ENCODE data around the gene GRIP2.

GRIP2 gene

DNA sequence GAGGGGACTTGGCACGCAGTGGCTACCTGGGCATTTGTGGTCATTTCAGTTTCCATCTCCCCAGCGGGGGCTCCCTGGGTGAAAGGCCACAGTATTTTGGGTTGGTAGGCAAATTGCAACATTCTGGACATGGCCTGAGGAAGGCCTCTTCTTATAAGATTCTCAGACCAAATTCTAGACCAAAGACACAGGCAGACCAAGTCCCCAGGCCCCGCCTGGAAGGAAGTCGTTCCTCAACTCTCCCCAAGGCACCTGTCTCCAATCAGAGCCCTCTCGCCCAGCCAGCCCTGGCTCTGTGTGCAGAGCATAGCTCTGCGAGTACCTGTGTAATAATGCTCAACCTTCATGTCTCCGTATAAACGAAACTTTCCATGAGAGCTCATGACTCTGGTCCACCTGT is 53.1 kb downstream of the GRIP2 start:
- TF ChIP-seq ZNF565 (CRISPR knock-in tag; conservative IDR thresholded peaks at IDR 0.05; ENCODE audit: low read depth) = no peak
- no peak for ATAC-seq

DNA sequence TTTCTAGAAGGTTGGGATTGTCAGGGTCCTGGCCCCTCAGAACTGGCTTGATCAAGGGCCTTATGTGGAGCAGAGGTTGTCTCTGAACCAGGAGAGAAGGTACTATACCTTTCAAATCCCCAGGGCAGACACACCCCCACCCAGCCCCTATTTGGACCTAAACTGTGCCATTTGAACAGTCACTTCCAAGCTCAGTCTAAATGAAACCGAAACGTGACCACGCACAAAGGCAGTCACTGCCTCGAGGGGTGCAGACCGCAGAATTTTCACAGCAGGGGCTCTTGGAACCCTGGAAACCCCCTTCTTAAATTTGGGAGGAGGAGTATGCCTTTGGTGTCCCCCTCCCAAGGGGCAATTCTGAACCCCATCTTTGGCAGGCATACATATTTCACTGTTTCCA is 53.7 kb downstream of the GRIP2 start:
- ATAC-seq = no peak
- no peak for TF ChIP-seq SNAI2 (CRISPR knock-in tag; IDR thresholded peaks at IDR 0.05)
- TF ChIP-seq, protein P1, sequence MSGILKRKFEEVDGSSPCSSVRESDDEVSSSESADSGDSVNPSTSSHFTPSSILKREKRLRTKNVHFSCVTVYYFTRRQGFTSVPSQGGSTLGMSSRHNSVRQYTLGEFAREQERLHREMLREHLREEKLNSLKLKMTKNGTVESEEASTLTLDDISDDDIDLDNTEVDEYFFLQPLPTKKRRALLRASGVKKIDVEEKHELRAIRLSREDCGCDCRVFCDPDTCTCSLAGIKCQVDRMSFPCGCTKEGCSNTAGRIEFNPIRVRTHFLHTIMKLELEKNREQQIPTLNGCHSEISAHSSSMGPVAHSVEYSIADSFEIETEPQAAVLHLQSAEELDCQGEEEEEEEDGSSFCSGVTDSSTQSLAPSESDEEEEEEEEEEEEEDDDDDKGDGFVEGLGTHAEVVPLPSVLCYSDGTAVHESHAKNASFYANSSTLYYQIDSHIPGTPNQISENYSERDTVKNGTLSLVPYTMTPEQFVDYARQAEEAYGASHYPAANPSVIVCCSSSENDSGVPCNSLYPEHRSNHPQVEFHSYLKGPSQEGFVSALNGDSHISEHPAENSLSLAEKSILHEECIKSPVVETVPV (CRISPR knock-in tag; IDR thresholded peaks at IDR 0.05) = no peak
- no peak for TF ChIP-seq OSR1 (CRISPR knock-in tag; IDR thresholded peaks at IDR 0.05)
- no peak for TF ChIP-seq CSDC2 (CRISPR knock-in tag; IDR thresholded peaks at IDR 0.05)
- TF ChIP-seq ZNF70 (CRISPR knock-in tag; IDR thresholded peaks at IDR 0.05) = no peak
- no peak for TF ChIP-seq GLIS3 (CRISPR knock-in tag; IDR thresholded peaks at IDR 0.05)
- TF ChIP-seq, protein P2, sequence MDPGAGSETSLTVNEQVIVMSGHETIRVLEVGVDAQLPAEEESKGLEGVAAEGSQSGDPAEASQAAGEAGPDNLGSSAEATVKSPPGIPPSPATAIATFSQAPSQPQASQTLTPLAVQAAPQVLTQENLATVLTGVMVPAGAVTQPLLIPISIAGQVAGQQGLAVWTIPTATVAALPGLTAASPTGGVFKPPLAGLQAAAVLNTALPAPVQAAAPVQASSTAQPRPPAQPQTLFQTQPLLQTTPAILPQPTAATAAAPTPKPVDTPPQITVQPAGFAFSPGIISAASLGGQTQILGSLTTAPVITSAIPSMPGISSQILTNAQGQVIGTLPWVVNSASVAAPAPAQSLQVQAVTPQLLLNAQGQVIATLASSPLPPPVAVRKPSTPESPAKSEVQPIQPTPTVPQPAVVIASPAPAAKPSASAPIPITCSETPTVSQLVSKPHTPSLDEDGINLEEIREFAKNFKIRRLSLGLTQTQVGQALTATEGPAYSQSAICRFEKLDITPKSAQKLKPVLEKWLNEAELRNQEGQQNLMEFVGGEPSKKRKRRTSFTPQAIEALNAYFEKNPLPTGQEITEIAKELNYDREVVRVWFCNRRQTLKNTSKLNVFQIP (CRISPR knock-in tag; IDR thresholded peaks at IDR 0.05; ENCODE audit: borderline replicate concordance, low read depth) = no peak
- TF ChIP-seq BACH2 (CRISPR knock-in tag; IDR thresholded peaks at IDR 0.05; ENCODE audit: borderline replicate concordance) = no peak
- no peak for TF ChIP-seq ZC3H10 (CRISPR knock-in tag; IDR thresholded peaks at IDR 0.05)

DNA sequence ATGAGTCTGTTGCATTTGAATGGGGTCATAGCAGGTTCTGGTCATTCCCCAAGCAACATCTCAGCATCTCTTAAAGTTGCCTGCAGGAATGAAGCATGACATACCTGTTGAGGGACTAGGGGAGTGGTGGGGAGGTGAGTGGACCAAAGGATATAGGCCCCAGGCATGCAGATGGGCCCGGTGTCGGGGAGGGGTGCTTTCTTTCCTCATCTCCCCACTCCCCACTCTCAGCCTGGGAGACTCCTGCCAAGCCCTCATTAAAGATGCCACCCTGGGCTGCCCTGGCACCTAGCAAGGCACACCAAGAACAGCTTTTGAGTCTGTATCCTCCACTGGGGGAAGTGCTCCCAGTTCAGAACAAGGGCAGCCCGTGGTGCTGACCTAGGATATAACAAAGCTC is 54.2 kb downstream of the GRIP2 start:
- ATAC-seq = no peak
- TF ChIP-seq TOX (CRISPR knock-in tag; IDR thresholded peaks at IDR 0.05; ENCODE audit: borderline replicate concordance) (no peak), PPARA (CRISPR knock-in tag; IDR thresholded peaks at IDR 0.05; ENCODE audit: borderline replicate concordance) (no peak), OSR1 (CRISPR knock-in tag; IDR thresholded peaks at IDR 0.05) (no peak)
- TF ChIP-seq, protein P2 (CRISPR knock-in tag; IDR thresholded peaks at IDR 0.05; ENCODE audit: borderline replicate concordance, low read depth) = no peak

DNA sequence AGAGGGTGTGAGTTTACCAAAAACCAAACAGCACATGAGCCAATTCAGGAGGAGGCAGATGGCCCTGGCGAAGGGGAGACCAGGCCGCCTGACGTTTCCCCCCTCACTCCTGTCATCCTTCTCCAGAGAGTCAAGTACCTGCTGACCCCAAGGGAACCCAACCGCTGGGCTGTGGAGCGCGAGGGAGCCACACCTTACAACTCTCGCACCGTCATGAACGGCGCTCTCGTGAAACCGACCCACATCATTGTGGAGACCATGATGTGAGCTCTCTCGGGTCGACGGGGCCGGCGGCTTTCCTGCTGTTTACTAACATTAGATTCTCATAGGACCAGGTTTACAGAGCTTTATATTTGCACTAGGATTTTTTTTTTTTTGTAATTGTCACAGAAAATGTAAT is 55.4 kb downstream of the GRIP2 start:
- no peak for ATAC-seq

More for the DNA sequence above, 55.4 kb downstream of the GRIP2 start:
- no peak for TF ChIP-seq PPARA (CRISPR knock-in tag; IDR thresholded peaks at IDR 0.05; ENCODE audit: borderline replicate concordance)
- TF ChIP-seq, protein P3, sequence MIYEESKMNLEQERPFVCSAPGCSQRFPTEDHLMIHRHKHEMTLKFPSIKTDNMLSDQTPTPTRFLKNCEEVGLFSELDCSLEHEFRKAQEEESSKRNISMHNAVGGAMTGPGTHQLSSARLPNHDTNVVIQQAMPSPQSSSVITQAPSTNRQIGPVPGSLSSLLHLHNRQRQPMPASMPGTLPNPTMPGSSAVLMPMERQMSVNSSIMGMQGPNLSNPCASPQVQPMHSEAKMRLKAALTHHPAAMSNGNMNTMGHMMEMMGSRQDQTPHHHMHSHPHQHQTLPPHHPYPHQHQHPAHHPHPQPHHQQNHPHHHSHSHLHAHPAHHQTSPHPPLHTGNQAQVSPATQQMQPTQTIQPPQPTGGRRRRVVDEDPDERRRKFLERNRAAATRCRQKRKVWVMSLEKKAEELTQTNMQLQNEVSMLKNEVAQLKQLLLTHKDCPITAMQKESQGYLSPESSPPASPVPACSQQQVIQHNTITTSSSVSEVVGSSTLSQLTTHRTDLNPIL (CRISPR knock-in tag; IDR thresholded peaks at IDR 0.05; ENCODE audit: low read depth) = no peak
- no peak for TF ChIP-seq BACH2 (CRISPR knock-in tag; IDR thresholded peaks at IDR 0.05; ENCODE audit: borderline replicate concordance)
- no peak for TF ChIP-seq GLIS3 (CRISPR knock-in tag; IDR thresholded peaks at IDR 0.05)
- no peak for TF ChIP-seq OSR1 (CRISPR knock-in tag; IDR thresholded peaks at IDR 0.05)
- TF ChIP-seq, protein P2 (CRISPR knock-in tag; IDR thresholded peaks at IDR 0.05; ENCODE audit: borderline replicate concordance, low read depth) = no peak
- TF ChIP-seq ESRRG (CRISPR knock-in tag; IDR thresholded peaks at IDR 0.05) = no peak
- TF ChIP-seq, protein P4, sequence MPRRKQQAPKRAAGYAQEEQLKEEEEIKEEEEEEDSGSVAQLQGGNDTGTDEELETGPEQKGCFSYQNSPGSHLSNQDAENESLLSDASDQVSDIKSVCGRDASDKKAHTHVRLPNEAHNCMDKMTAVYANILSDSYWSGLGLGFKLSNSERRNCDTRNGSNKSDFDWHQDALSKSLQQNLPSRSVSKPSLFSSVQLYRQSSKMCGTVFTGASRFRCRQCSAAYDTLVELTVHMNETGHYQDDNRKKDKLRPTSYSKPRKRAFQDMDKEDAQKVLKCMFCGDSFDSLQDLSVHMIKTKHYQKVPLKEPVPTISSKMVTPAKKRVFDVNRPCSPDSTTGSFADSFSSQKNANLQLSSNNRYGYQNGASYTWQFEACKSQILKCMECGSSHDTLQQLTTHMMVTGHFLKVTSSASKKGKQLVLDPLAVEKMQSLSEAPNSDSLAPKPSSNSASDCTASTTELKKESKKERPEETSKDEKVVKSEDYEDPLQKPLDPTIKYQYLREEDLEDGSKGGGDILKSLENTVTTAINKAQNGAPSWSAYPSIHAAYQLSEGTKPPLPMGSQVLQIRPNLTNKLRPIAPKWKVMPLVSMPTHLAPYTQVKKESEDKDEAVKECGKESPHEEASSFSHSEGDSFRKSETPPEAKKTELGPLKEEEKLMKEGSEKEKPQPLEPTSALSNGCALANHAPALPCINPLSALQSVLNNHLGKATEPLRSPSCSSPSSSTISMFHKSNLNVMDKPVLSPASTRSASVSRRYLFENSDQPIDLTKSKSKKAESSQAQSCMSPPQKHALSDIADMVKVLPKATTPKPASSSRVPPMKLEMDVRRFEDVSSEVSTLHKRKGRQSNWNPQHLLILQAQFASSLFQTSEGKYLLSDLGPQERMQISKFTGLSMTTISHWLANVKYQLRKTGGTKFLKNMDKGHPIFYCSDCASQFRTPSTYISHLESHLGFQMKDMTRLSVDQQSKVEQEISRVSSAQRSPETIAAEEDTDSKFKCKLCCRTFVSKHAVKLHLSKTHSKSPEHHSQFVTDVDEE (CRISPR knock-in tag; IDR thresholded peaks at IDR 0.05) = no peak
- no peak for TF ChIP-seq RARB (CRISPR knock-in tag; IDR thresholded peaks at IDR 0.05)
- TF ChIP-seq ZC3H10 (CRISPR knock-in tag; IDR thresholded peaks at IDR 0.05) = no peak
